Stimulated activated CD8-positive, alpha-beta memory T cell treated with anti-CD3 and anti-CD28 coated beads, Interleukin-4, amount 100 ng/mL, for 4 hours (primary cell): Measurements from ENCODE around the gene THBS1.

Source experiments
- DNase-seq, 2 donors: peaks; one replicate each; pipeline ENCODE4 v3.0.0-alpha.2; 2020; ENCODE audit warnings: low read depth in 2 of 2, low spot score in 1 of 2

THBS1 gene

DNA sequence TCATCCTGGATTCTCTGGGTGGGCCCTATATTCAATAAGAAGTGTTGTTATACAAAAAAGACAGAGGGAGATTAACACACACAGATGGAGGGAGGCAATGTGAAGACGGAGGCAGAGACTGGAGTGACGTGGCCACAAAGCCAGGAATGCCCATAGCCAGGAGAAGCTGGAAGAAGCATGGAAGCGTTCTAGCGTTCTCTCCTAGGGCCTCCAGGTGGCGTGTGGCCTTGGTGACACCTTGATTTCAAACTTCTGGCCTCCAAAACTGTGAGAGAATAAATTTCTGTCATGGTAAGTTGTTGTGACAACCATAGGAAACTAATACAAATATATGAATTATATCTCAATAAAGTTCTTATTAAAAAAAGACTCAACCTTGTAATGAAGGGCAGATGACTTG, 21.3 kb downstream of the THBS1 start:
- DNase-seq, result no peak

DNA sequence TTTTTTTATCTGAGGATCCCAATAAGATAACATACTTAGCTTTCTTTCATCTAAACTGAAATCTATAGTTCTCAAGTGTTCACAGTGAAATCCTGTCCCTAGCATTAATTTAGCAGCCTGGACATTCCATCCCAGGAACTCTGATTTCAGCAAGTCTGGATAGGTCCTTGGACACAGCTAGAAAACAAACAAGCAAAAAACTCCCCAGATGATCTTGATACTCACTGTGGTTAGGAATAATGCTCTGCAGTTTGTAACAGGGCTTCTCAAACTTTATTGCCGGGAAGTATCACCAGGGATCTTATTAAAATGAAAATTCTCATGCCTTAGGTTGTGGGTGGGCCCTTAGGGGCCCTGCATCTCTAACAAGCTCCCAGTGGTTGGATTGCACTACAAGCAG, 24.3 kb downstream of the THBS1 start:
- no peak for DNase-seq

DNA sequence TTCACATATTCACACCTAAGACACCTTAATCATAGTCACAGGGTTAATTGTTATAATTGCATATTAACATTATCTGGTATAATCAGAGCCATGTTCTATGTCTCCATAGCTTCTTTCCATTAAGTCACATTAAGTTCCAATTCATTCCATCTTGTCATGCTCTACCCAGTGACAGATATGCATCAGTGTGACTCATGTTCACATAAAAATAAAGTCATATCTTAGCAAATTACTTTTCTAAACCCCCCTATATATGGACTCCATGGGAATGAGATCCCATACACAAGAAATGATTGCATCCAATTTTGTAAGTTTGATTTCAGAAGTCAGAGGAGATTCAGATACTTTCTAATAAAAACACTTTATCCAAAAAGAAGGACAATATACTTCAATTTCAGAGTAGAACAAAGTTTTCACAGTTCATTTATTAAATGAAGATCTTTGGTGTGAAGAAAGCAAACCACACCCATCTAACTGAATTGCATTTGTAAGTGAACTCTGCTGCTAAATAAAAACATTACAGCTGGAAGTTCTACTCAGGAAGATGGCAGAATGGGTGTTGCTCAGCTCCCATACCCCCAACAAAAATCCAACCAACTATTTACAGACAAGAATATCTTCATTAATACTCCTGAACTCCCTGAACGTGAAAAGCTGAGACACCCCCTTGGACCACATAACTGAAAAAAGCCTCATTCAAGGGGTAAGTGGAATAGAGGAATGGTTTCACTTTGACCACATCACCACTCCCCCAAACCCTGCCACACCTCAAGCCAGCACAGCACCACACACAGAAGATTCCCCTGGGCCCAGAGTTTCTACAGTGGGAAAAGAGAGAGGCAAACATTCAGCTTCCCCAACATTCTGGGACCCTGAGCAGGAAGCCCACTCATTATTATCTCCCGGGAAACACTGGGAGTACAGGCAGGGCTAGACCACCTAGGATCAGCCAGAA, 27.6 kb downstream of the THBS1 start:
- DNase-seq, result no peak

DNA sequence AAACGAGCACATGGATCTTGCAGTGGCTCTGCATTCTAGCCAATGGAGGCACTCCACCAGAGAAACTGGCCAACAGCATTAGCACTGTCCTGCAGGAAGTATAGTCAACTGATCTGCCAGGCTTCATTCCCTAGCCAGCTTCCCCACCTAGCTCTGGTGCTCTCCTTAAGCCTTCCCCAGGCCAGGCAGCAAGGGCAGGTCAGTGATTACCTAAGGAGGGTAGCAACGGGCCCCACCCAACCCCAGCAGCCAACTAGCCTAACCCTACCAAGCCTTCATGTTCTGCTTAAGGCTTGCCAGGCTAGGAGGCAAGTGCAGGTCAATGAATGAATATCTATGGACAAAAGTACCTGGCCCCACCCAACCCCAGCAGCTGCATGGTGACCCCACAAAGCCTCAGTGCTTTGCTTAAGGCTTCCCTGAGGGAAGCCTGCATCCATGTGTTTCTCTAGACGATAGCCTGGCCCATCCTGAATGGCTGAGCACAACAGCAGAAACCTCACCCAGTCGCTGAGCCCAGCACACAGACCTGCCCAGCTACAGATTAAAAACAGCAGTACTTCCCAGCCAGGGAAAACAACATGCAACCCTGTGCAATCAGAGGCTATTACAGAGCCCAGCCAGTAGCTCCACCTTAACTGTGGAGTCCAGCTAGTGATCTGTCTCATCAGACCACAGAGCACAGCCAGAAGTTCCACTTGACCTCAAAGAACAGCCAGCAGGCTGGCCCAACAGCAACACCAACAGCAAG, 28.5 kb downstream of the THBS1 start:
- DNase-seq, result no peak

DNA sequence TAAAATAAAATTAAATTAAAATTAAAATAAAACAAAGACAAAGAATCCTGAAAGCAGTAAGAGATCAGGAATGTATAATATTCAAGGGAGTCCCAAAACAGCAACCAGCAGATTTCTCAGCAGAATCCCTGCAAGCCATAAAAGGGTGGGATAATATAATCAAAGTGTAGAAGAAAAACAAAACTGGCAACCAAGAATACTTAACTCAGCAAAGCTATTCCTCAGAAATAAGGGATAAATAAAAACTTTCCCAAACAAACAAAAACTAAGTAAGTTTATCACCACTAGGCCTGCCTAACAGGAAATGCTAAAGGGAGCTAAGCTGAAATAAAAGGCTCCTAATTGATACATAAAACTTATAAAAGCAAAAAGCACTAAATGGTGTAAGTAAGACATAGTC, 29.8 kb downstream of the THBS1 start:
- no peak for DNase-seq

GRCh38 chr15:39613271-39613670, 32.4 kb downstream of the THBS1 start:
- DNase-seq, result no peak

DNA sequence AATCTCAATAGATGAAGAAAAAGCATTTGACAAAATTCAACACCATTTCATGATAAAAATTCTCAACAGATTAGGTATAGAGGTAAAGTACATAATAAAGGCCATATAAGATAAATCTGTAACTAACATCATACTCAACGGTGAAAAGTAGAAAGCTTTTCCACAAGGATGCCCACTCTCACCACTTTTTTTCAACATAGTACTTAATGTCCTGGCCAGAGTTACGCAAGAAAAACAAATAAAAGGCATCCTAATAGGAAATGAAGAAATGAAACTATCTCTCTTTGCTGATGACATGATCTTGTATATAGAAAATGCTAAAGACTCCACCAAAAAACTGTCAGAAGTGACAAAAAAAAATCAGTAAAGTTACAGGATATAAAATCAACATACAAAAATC, 33.0 kb downstream of the THBS1 start:
- DNase-seq, result no peak

- no peak for DNase-seq
These were observed 36.0 kb downstream of the THBS1 start for GRCh38 chr15:39616731-39617455.

DNA sequence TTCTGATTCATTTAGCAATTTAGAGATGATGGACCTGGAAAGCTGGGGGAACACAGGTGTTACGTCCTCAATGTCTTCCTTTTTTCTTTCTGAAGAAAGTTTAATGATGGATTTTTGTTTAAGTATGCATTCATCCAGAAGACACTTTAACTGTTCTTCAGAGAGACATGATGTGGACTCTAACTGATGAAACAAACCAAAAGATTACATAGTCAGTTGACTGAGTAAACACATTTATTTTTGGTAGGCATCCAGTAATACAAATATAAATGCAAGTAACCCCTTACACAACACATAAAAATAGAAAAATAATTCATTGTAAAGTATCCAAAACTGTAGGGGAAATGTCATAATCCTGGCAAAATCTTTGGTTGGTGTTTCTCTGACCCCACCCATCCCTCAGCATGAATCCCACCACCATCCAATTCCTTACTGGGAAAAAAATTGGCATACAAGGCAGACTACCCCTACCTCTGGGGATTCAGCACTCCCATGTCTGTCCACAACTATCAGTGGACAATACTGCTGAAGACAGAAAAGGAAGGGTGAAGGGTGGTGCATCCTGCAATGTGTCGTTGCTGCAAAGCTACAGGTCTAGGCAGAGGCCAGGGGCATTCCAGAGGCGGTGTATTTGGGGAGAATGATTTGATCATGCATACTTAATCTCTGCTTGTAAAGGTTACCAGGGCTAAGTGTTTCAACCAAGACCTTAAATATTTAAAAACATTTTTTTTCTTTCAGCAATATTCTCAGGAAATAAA, 37.4 kb downstream of the THBS1 start:
- DNase-seq, result no peak

DNA sequence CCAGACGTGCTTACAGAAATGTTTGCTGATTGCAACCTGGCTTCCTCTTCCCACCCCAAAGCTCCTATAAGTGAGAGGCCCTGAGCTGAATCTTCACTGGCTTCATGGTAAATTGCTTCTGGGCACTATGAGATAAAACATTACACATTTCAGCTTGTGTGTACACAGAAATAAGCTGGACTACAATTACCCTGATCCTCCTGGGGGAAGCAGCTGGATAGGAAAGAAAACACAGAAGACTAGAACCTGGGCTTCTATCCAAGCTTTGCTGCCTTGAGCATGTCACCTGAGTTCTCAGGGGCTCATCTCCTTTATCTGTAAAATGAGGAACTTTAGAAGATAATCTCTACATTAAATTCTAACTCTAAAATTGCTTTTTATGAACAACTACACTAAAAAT, 40.3 kb downstream of the THBS1 start:
- DNase-seq, result no peak

- no peak for DNase-seq
These were observed 41.1 kb downstream of the THBS1 start for GRCh38 chr15:39621976-39622375.

DNA sequence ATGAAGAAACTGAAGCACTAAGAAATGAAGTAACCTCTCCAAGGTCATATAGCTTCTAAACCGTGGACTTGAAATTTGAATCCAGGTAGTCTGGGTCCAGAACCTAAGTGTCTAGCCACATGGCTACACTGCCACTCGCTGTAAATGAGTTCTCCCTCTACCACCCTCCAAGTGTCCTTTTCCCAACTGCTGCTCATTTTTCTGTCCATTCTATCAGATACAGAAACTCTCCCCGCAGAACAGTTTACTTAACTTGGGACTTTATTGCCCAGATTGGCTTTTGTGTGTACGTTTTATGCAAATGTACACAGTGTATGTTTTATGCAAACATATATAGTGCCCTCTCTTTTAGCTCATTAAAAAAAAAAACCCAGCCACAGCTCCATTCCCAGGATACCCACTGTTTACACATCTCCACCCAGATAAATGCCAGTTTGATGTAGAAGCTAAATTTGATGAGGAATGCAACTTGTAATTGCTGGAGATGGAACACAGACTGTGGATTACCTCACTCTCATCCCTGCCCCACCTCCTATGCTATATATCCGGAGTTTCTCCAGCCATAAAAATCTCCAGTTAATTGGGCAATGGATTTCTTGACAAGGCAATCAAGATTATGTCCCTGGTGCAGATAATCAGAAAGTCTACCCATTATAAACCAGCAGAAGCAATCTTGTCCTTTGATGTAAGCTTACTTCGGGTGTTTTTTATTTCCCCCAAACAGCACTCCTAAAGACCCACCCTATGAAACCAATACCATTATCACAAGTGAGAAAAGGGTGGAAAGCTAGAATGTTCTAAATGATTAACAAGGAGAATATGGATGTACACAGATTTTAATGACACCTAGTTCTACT, 42.0 kb downstream of the THBS1 start:
- no peak for DNase-seq

DNA sequence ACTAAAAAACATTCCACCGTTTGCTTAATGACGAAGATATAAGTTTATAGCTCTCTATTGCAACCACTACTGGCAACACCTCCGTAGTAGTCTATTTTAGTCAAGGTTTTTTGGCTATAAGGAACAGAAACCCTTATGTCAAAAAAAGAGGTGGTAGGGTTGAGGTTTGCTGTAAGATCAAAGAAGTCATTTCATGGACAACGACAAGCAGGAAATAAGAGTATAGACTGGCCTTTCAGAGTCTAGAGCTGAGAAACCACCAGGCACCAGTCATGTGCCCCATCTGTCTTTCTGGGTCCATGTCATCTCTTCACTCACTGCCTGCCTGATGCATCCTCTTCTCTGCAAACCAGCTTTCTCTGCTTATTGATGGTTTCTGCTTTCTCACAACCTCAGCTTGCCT, 42.7 kb downstream of the THBS1 start:
- DNase-seq, result no peak

GRCh38 chr15:39624806-39625205, 43.9 kb downstream of the THBS1 start:
- peak in 1 of 2 donors; percentile 58 for DNase-seq

GRCh38 chr15:39625451-39625850, 44.6 kb downstream of the THBS1 start:
- DNase-seq, result no peak

DNA sequence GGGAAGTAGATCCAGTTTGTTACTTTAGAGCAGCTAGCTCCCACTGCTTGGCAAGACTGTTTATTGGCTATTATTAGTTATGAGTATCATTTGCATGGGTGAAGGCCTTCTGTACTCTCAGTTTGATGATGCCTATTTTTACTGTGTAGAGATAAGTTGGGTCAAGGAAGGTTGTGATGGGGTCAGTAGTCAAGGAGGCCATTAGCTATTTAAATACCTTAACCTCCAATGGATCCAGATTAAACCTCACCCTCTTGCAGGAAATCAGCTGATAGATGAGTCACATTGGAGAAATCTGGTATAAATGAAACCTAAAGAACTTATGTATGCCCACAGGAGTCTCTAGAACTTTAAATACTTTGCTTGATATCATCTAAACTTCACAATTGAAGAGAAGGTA, 45.0 kb downstream of the THBS1 start:
- no peak for DNase-seq

DNA sequence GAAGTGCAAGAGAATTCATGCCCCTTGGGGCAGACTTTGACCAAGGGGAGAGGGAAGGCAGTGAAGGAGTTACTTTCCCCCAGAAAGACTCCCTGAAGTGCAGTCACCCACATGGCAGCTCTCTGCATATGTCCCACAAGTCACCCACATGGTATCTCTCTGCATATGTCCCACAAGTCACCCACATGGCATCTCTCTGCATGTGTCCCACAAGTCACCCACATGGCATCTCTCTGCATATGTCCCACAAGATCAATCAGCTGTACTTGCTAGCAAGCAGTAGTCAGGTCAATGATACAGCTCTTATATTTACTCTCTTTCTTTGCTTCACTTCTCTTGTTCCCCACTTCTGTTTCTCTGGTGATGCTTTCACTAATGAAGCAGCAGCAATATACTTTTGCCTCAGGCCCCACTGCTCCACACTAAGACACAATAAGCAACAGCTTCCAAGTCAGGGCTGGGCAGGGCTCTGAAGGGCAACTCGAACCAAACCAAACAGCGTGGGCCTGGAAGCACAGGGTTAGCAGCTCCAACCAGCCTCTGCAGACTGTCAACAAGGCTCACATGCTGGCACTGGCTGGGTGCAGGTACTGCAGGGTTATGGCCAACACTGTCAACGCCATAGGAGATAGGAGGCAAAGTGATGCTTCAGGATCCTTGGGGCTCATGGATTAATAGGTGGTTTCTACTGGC, 46.7 kb downstream of the THBS1 start:
- DNase-seq, result no peak

DNA sequence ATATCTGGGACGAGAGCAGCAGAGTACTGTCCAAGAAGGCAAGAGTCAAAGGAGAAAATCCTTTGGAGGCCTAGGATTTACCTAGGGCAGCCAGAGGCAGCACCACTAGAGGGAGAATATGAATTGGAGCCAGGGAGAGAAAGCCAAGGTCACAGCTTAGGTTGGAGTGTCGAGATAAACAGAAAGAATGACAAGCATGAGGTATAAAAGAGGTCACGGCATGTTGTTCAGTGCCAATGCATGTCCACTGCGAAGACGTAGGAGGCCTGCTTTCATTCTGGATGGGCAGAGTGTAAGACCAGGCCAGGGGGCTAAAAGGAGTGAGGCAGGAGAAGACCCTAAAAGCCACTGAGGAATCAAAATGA, 47.2 kb downstream of the THBS1 start:
- no peak for DNase-seq

DNA sequence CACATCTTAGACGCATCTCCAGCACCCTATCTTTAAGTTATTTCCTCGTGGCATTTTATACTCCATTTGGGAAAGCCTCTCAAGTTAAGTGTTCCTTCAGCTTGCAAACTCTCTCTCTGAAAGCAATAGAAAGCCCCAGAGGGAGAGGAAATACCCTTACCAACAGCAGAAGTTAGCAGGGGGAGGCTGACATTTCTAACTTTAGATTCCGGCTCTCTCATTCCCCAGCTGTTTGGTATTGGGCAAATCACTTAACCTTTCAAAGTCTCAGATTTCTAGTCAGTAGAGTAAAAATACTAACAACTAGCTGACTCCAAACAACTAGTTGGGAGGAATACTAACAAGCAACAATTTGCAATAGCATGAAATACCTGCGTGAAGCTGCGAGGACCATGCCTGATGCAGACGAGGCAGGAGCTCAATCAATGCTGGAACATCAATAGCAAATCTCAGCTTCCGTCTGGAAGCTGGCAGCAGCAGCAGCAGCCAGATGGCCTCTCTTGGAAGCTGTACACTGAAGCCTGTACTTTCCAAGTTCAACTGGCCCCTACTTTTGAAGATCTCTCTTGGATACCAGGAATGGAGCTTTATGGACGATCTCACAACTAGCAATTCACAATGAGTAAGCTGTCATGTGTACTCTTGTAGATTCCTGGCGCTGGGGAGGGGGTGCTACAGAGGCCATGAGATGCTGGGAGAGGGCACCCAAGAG, 47.8 kb downstream of the THBS1 start:
- no peak for DNase-seq
